IMR-90 (cell line): Measurements from ENCODE around the gene OR51B4. TPM values are rescaled to one million over a fixed set of nuclear protein-coding genes. Genes with fewer than 3 reads are reported as not detected.
"Not testable (repeated sequence)": the region's sequence is repeated elsewhere in the genome, so short reads cannot be mapped to it uniquely, and the experiment has no call there.

Experiments used
- ATAC-seq: fragments of 200-7000 bp; cut with Tn5 transposase; 2 replicates; pipeline ENCODE4 v1.9.1; 2020; ENCODE audit warnings: low read depth, mild to moderate bottlenecking, moderate library complexity
- BruUV-seq: library from RNA; stranded (reverse); fragments of 400-500 nt; replicated peaks from 2 replicates; lab custom pipeline; 2021; lab: Mats Ljungman, UMichigan
- CTCF ChIA-PET: fragments of 300-600 bp; formaldehyde crosslinking; extraction: SDS; loops from one replicate; lab custom pipeline; 2021; ENCODE audit warnings: antibody characterized with exemption; lab: Yijun Ruan, JAX
- POLR2A ChIA-PET: fragments of 300-600 bp; sonication (Branson Sonifier 250); formaldehyde crosslinking; loops from one replicate; lab custom pipeline; 2022; ENCODE audit warnings: antibody characterized with exemption; ENCODE audit not compliant: unreplicated experiment; lab: Charles Lee
- DNase-seq: peaks from one replicate; pipeline ENCODE4 v3.0.0; 2013
- H2AFZ ChIP-seq: replicated peaks from 2 replicates; pipeline ENCODE3; 2013; ENCODE audit warnings: low read length, mild to moderate bottlenecking; ENCODE audit not compliant: poor library complexity
- H2AK5ac ChIP-seq: 2 replicates; pipeline ENCODE4 v1.6.1; 2013; ENCODE audit warnings: low read depth, low read length, inconsistent platforms
- H2AK9ac ChIP-seq: replicated peaks from 2 replicates; pipeline ENCODE3; 2013; ENCODE audit warnings: mild to moderate bottlenecking, low read depth, low read length, moderate library complexity; ENCODE audit not compliant: poor library complexity
- H2BK120ac ChIP-seq: 2 replicates; pipeline ENCODE4 v1.6.1; 2013; ENCODE audit warnings: low read depth, low read length, inconsistent platforms
- H2BK15ac ChIP-seq: 3 replicates; pipeline ENCODE4 v1.6.1; 2013; ENCODE audit warnings: low read depth, low read length, inconsistent platforms
- H2BK20ac ChIP-seq: 2 replicates; pipeline ENCODE4 v1.6.1; 2013; ENCODE audit warnings: low read depth, mild to moderate bottlenecking, inconsistent platforms, low read length, moderate library complexity
- H2BK5ac ChIP-seq: 2 replicates; pipeline ENCODE4 v1.6.1; 2013; ENCODE audit warnings: mild to moderate bottlenecking, low read depth, low read length, inconsistent platforms; ENCODE audit not compliant: poor library complexity, severe bottlenecking
- H3K14ac ChIP-seq: replicated peaks from 2 replicates; pipeline ENCODE4 v1.6.1; 2013; ENCODE audit warnings: low read depth, low read length, inconsistent platforms
- H3K18ac ChIP-seq: 2 replicates; pipeline ENCODE4 v1.6.1; 2013; ENCODE audit warnings: low read depth, low read length, control low read depth
- H3K23ac ChIP-seq: 2 replicates; pipeline ENCODE4 v1.6.1; 2013; ENCODE audit warnings: low read depth, low read length, inconsistent platforms
- H3K27ac ChIP-seq: 2 replicates; pipeline ENCODE4 v1.5.1; 2013; ENCODE audit warnings: mild to moderate bottlenecking, control low read depth, low read length; ENCODE audit not compliant: insufficient read depth
- H3K27me3 ChIP-seq: 2 replicates; pipeline ENCODE4 v1.6.1; 2013; ENCODE audit warnings: low read length; ENCODE audit not compliant: control insufficient read depth, insufficient read depth
- H3K36me3 ChIP-seq: 2 replicates; pipeline ENCODE4 v1.6.1; 2013; ENCODE audit warnings: low read length, mixed read lengths; ENCODE audit not compliant: control insufficient read depth, insufficient read depth
- H3K4ac ChIP-seq: 2 replicates; pipeline ENCODE4 v1.6.1; 2013; ENCODE audit warnings: low read depth, low read length, inconsistent platforms
- H3K4me1 ChIP-seq: 2 replicates; pipeline ENCODE4 v1.6.1; 2013; ENCODE audit warnings: low read length, mixed read lengths; ENCODE audit not compliant: control insufficient read depth, insufficient read depth
- H3K4me2 ChIP-seq: 2 replicates; pipeline ENCODE4 v1.6.1; 2013; ENCODE audit warnings: low read depth, mild to moderate bottlenecking, control low read depth, low read length, moderate library complexity
- H3K4me3 ChIP-seq: 2 replicates; pipeline ENCODE4 v1.5.1; 2013; ENCODE audit warnings: low read depth, mild to moderate bottlenecking, control low read depth, low read length, moderate library complexity; ENCODE audit not compliant: insufficient read depth
- H3K56ac ChIP-seq: 2 replicates; pipeline ENCODE4 v1.6.1; 2013; ENCODE audit warnings: low read length, inconsistent platforms; ENCODE audit not compliant: insufficient read depth; ENCODE audit errors: extremely low read depth
- H3K79me1 ChIP-seq, 2 experiments: 2 replicates each; pipeline ENCODE4 v1.6.1; 2013; ENCODE audit warnings: low read length in 2 of 2, inconsistent platforms in 1 of 2, low read depth in 1 of 2
- H3K9ac ChIP-seq: 2 replicates; pipeline ENCODE4 v1.6.1; 2013; ENCODE audit warnings: low read depth, low read length, control low read depth
- H3K9me1 ChIP-seq: 2 replicates; pipeline ENCODE4 v1.6.1; 2013; ENCODE audit warnings: low read length, inconsistent platforms; ENCODE audit not compliant: insufficient read depth
- H3K9me3 ChIP-seq: 2 replicates; pipeline ENCODE4 v1.6.1; 2013; ENCODE audit warnings: low read length; ENCODE audit not compliant: control insufficient read depth, insufficient read depth
- H4K20me1 ChIP-seq: 2 replicates; pipeline ENCODE4 v1.6.1; 2013; ENCODE audit warnings: low read length, inconsistent platforms; ENCODE audit not compliant: insufficient read depth
- H4K5ac ChIP-seq: 2 replicates; pipeline ENCODE4 v1.6.1; 2013; ENCODE audit warnings: mild to moderate bottlenecking, low read depth, low read length, control low read depth
- H4K8ac ChIP-seq, 2 experiments: 2 replicates each; pipeline ENCODE4 v1.6.1; 2013; ENCODE audit warnings: low read depth in 2 of 2, low read length in 2 of 2, control low read depth in 1 of 2, inconsistent platforms in 1 of 2
- H4K91ac ChIP-seq: 2 replicates; pipeline ENCODE4 v1.6.1; 2013; ENCODE audit warnings: low read depth, low read length, inconsistent platforms; ENCODE audit not compliant: insufficient read depth
- WGBS, 2 experiments: methylation state at CpG; one replicate each; pipeline versions ENCODE4 v1.1.5 to v1.1.7; 2013; ENCODE audit warnings: missing lambda C conversion rate in 2 of 2; ENCODE audit not compliant: insufficient read length in 1 of 2; ENCODE audit errors: extremely low coverage in 2 of 2; 5-methylcytosine and 5-hydroxymethylcytosine counted together
- dilution Hi-C: fragments of 300-500 bp; cut with HindIII; formaldehyde crosslinking; loops from one replicate; pipeline ENCODE4 v1.14.3; 2018; ENCODE audit warnings: low sequenced_read_pairs; ENCODE audit not compliant: unreplicated experiment
- in situ Hi-C: fragments of 300-500 bp; cut with MboI; formaldehyde crosslinking; loops from 3 replicates; pipeline ENCODE4 v1.14.3; 2019; ENCODE audit warnings: low sequenced_read_pairs, inconsistent platforms, mixed read lengths
- intact Hi-C: fragments of 100-400 bp; cut with micrococcal nuclease; formaldehyde crosslinking; loops from 2 replicates; pipeline ENCODE4 v1.10.0; 2022
- polyA plus RNA-seq, 3 experiments: library from polyadenylated mRNA; depleted of rRNA; stranded (reverse); fragments of >200 nt; gene quantifications; 2 replicates each; pipeline ENCODE4 v1.2.3, GENCODE V29; 2012; ENCODE audit warnings: low replicate concordance in 1 of 3
- total RNA-seq: library from RNA; depleted of rRNA; stranded (reverse); fragments of >200 nt; gene quantifications from 2 replicates; pipeline ENCODE4 v1.2.3, GENCODE V29; 2012

Gene OR51B4
- total and polyA plus RNA-seq, 2 of the 4 experiments (the other 2 are of a cell fraction), result not detected

DNA sequence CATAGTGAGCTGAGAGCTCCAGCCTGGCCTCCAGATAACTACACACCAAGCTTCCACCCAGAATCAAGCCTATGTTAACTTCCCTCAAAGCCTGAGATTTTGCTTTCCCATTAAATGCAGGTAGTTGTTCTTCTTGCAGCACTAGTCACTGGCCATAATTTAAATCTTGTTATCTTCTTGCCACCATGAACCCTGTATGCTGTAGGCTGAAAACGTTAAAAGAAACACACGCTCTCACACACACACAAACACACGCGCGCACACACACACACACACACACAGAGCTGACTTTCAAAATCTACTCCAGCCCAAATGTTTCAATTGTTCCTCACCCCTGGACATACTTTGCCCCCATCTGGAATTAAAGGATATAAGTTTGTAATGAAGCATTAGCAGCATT is 48.3 kb downstream of the OR51B4 start:
- H3K14ac ChIP-seq, H3K23ac ChIP-seq, H2BK5ac ChIP-seq, H3K56ac ChIP-seq, in situ Hi-C loops, H3K27me3 ChIP-seq, H2AK5ac ChIP-seq, intact Hi-C loops, H4K20me1 ChIP-seq, H4K8ac ChIP-seq, ATAC-seq, H2AK9ac ChIP-seq, H4K5ac ChIP-seq, H3K36me3 ChIP-seq, H2BK15ac ChIP-seq, dilution Hi-C loops, H3K4ac ChIP-seq, H3K4me1 ChIP-seq, H3K9ac ChIP-seq, H3K9me1 ChIP-seq, H2BK20ac ChIP-seq, H3K18ac ChIP-seq, H2BK120ac ChIP-seq, H4K91ac ChIP-seq, H3K79me1 ChIP-seq, H2AFZ ChIP-seq, DNase-seq, H3K4me3 ChIP-seq, POLR2A ChIA-PET, H3K9me3 ChIP-seq, H3K27ac ChIP-seq, H3K4me2 ChIP-seq, BruUV-seq, CTCF ChIA-PET: not testable (repeated sequence)
- WGBS, 2 experiments, result no CpG with 5 or more reads among the region's 5 CpGs
